ENCODE results near the gene MGAT4A.

- TF ChIP-seq L3MBTL2 (IDR thresholded peaks at IDR 0.05) (no peak), POLR2A (conservative IDR thresholded peaks at IDR 0.05) (no peak), SMC3 (conservative IDR thresholded peaks at IDR 0.05; ENCODE audit: insufficient read depth, low read depth, low read length) (no peak), HMG20A (CRISPR knock-in tag; conservative IDR thresholded peaks at IDR 0.05) (no peak), CTCF (IDR thresholded peaks at IDR 0.05 in 2 of 3, conservative IDR thresholded peaks at IDR 0.05 in 1 of 3; ENCODE audit: insufficient read depth in 2 of 3, low read depth in 1 of 3, low read length in 3 of 3) (no peak), FOXP1 (CRISPR knock-in tag; IDR thresholded peaks at IDR 0.05) (no peak), EZH2 (IDR thresholded peaks at IDR 0.05; ENCODE audit: borderline replicate concordance, low read depth, low read length) (no peak), YY1 (IDR thresholded peaks at IDR 0.05; ENCODE audit: borderline replicate concordance in 1 of 3, control insufficient read depth in 1 of 3, extremely low read depth in 1 of 3, insufficient read depth in 3 of 3, insufficient read length in 1 of 3, insufficient replicate concordance in 2 of 3, low read depth in 1 of 3, low read length in 2 of 3) (no peak), TAF1 (IDR thresholded peaks at IDR 0.05; ENCODE audit: control insufficient read depth, extremely low read depth, insufficient read depth, low read length, severe bottlenecking) (no peak), USF2 (CRISPR knock-in tag; IDR thresholded peaks at IDR 0.05) (no peak), SMARCA4 (IDR thresholded peaks at IDR 0.05) (no peak), RFX5 (IDR thresholded peaks at IDR 0.05; ENCODE audit: low read depth, low read length) (no peak)
These were observed 54.2 kb downstream of the MGAT4A start for GRCh38 chr2:98676742-98677141.

Data from K562 (cell line).